Body of pancreas (tissue), 4 donors: ENCODE data around the gene GMDS. TPM values are rescaled to one million over a fixed set of nuclear protein-coding genes. Genes with fewer than 3 reads are reported as not detected.

ENCODE experiments used
- ATAC-seq: fragments of 150-250 bp; one replicate; pipeline ENCODE4 v1.9.1; 2016
- DNase-seq, 4 donors: peaks; one replicate each; pipeline ENCODE4 v3.0.0-alpha.2; 2019
- H3K27ac ChIP-seq, 4 donors: fragments of 200-600 bp; sonication (generic); 1 replicate in 3 of 4; 2 replicates in 1 of 4; pipeline versions ENCODE4 v1.5.1 to v1.6.1; 2016 to 2019; ENCODE audit warnings: mild to moderate bottlenecking in 1 of 4, mixed read lengths in 1 of 4, moderate library complexity in 1 of 4
- H3K27me3 ChIP-seq, 2 donors: fragments of 200-600 bp; sonication (generic); one replicate each; pipeline ENCODE4 v1.6.0; 2016; ENCODE audit warnings: mild to moderate bottlenecking in 1 of 2
- H3K36me3 ChIP-seq, 2 donors: fragments of 200-600 bp; sonication (generic); replicated peaks in 1 of 2; 2 replicates each; pipeline ENCODE4 v1.5.1; 2016; ENCODE audit warnings: low read depth in 2 of 2; ENCODE audit not compliant: insufficient read depth in 1 of 2
- H3K4me1 ChIP-seq: fragments of 200-600 bp; sonication (generic); one replicate; pipeline ENCODE4 v1.6.0; 2016
- H3K4me3 ChIP-seq, 2 donors: fragments of 200-600 bp; sonication (generic); 1 replicate in 1 of 2; 2 replicates in 1 of 2; pipeline ENCODE4 v1.5.1; 2016 to 2019
- H3K9me3 ChIP-seq, 3 donors: fragments of 200-600 bp; sonication (generic); 1 replicate in 2 of 3; 2 replicates in 1 of 3; pipeline ENCODE4 v1.5.1; 2016
- CTCF ChIP-seq, 7 experiments: fragments of 450-650 bp in 4 of 7; fragments of 200-600 bp in 3 of 7; sonication (generic) in 3 of 7; IDR thresholded peaks; one replicate each; pipeline ENCODE4 v1.5.1; 2016 to 2019; ENCODE audit warnings: antibody characterized with exemption in 7 of 7
- POLR2A ChIP-seq, 3 donors: fragments of 450-650 bp; IDR thresholded peaks; one replicate each; pipeline ENCODE4 v1.6.1; 2016; ENCODE audit warnings: antibody characterized with exemption in 3 of 3, mild to moderate bottlenecking in 2 of 3
- WGBS, 2 donors: methylation state at CpG; one replicate each; pipeline ENCODE4 v1.1.5; 2017; 5-methylcytosine and 5-hydroxymethylcytosine counted together
- intact Hi-C: fragments of 100-400 bp; cut with DNase I; formaldehyde crosslinking; loops from one replicate; pipeline ENCODE4 v1.15.1; 2023
- total RNA-seq, 2 donors: library from RNA; depleted of rRNA; stranded (reverse); fragments of >200 nt; gene quantifications; one replicate each; pipeline ENCODE4 v1.1.0, GENCODE V29; 2016

The GMDS gene
- total RNA-seq, 2 donors from 2014 or later, result 34.5 to 63.3 TPM

DNA sequence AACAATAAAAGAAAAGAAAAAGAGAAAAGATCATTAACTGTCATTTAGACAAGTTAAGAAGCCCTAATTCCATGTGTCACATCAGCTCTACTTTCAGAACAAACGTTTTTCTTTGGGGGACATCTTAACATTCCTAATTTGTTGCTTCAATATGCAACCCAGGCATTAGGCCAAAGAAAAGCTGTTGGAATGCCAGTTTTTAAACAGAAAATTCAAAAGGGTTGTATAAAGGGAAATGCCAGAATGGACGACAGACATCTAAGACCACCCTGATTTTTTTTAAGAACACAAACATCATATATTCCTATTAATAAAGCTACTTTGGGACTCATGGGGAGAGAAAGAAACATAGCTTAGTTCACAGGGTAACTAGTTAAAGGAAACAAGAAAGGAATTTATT lies 315.0 kb downstream of the GMDS start:
- intact Hi-C loops, result no loop called here
- Histone ChIP-seq H3K36me3 (no peaks in the 10 kb centered on the region), H3K27me3 (no peaks in the 10 kb centered on the region), H3K9me3 (no peaks in the 10 kb centered on the region), H3K4me3 (no peak overlapping the region), H3K4me1 (no peaks in the 10 kb centered on the region), H3K27ac (no peak overlapping the region)
- TF ChIP-seq CTCF (IDR thresholded peaks at IDR 0.05) (no peak), POLR2A (IDR thresholded peaks at IDR 0.05) (no peak)
- DNase-seq, result no peak
- ATAC-seq, result no peak
- WGBS, 2 donors, result 78 to 79% methylated on average over 2 of the region's 2 CpGs

GRCh38 chr6:1929931-1930330 lies 315.5 kb downstream of the GMDS start:
- H3K36me3 ChIP-seq, result no peaks in the 10 kb centered on the region
- no peak overlapping the region for H3K4me3 ChIP-seq
- ATAC-seq (no peak), DNase-seq (no peak)
- WGBS, 2 donors, result 86 to 89% methylated on average over 9 of the region's 9 CpGs
- no peaks in the 10 kb centered on the region for H3K27me3 ChIP-seq
- no peak overlapping the region for H3K27ac ChIP-seq
- H3K4me1 ChIP-seq, result no peaks in the 10 kb centered on the region
- H3K9me3 ChIP-seq, result no peaks in the 10 kb centered on the region
- intact Hi-C loops, result no loop called here
- TF ChIP-seq POLR2A (IDR thresholded peaks at IDR 0.05) (no peak), CTCF (IDR thresholded peaks at IDR 0.05) (no peak)

- ATAC-seq, result no peak
- H3K4me3 ChIP-seq, result no peak overlapping the region
Observed at GRCh38 chr6:1925743-1926430, 319.5 kb downstream of the GMDS start.

DNA sequence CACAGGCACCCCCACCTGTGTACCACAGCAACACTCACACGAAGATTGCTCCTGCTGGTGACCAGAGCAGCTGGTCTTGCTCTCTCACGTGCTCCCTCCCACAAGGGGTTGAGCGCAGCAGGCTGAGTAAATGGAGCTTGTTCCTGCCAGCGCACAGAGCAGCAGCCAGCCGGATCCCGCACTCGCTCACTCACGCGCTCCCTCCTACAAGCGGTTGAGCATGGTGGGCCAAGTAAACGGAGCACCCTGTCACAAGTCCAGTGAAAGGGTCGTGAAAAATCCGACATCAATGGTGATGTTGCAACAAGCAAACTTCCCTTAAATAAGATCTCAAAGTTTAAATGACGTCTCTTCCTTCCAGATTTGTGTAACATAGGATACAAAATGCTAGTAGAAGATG lies 322.0 kb downstream of the GMDS start:
- Histone ChIP-seq H3K27me3 (no peaks in the 10 kb centered on the region), H3K36me3 (peaks cover 0 to 2% of the 10 kb centered on the region in 2 donors), H3K27ac (no peak overlapping the region), H3K9me3 (no peaks in the 10 kb centered on the region), H3K4me1 (no peaks in the 10 kb centered on the region), H3K4me3 (no peak overlapping the region)
- intact Hi-C loops, result no loop called here
- ATAC-seq (no peak), DNase-seq (no peak)
- 92 to 99% methylated on average over 12 to 14 of the region's 14 CpGs for WGBS, 2 donors
- no peak for TF ChIP-seq CTCF (IDR thresholded peaks at IDR 0.05)
- no peak for TF ChIP-seq POLR2A (IDR thresholded peaks at IDR 0.05)

More at GRCh38 chr6:1925743-1926430, 319.5 kb downstream of the GMDS start:
- no peaks in the 10 kb centered on the region for H3K27me3 ChIP-seq
- DNase-seq, result no peak
- H3K9me3 ChIP-seq, result no peaks in the 10 kb centered on the region
- intact Hi-C loops, result no loop called here
- H3K4me1 ChIP-seq, result no peaks in the 10 kb centered on the region
- no peak for TF ChIP-seq POLR2A (IDR thresholded peaks at IDR 0.05)
- no peak for TF ChIP-seq CTCF (IDR thresholded peaks at IDR 0.05)
- WGBS, 2 donors, result 88 to 99% methylated on average over 10 of the region's 10 CpGs
- H3K27ac ChIP-seq, result no peak overlapping the region
- H3K36me3 ChIP-seq, result no peaks in the 10 kb centered on the region
